H1 (cell line): ENCODE data around the gene RUVBL1. TPM values are rescaled to one million over a fixed set of nuclear protein-coding genes. Genes with fewer than 3 reads are reported as not detected.

Source experiments
- CTCF ChIA-PET: fragments of 300-600 bp; sonication (Branson Sonifier 250); formaldehyde crosslinking; loops from one replicate; lab custom pipeline; 2021; ENCODE audit not compliant: partially characterized antibody; lab: Charles Lee
- POLR2A ChIA-PET: fragments of 300-600 bp; sonication (Branson Sonifier 250); formaldehyde crosslinking; loops from one replicate; lab custom pipeline; 2021; ENCODE audit warnings: inconsistent platforms; ENCODE audit not compliant: partially characterized antibody; lab: Charles Lee
- DNase-seq, 2 experiments: peaks; one replicate each; pipeline versions ENCODE4 v3.0.0 to v3.0.0-alpha.2; 2010 to 2022; ENCODE audit warnings: low spot score in 2 of 2, low read depth in 1 of 2, mixed read lengths in 1 of 2
- FAIRE-seq: peaks from 2 replicates; lab custom pipeline; 2011; peaks lifted over from hg19 to GRCh38; lab: Jason Lieb, UNC
- H2AFZ ChIP-seq: 2 replicates; pipeline ENCODE4 v1.8.1; 2012; ENCODE audit warnings: low read length, inconsistent platforms
- H2AK5ac ChIP-seq: 2 replicates; pipeline ENCODE4 v1.6.1; 2013; ENCODE audit warnings: low read depth, low read length
- H2BK120ac ChIP-seq: replicated peaks from 2 replicates; pipeline ENCODE3; 2013; ENCODE audit warnings: low read depth, low read length, inconsistent platforms
- H2BK12ac ChIP-seq: 2 replicates; pipeline ENCODE4 v1.6.1; 2013; ENCODE audit warnings: low read depth, low read length
- H2BK15ac ChIP-seq: 2 replicates; pipeline ENCODE4 v1.6.1; 2013; ENCODE audit warnings: low read length
- H2BK20ac ChIP-seq: 2 replicates; pipeline ENCODE4 v1.6.1; 2013; ENCODE audit warnings: low read length
- H2BK5ac ChIP-seq: 2 replicates; pipeline ENCODE4 v1.6.1; 2013; ENCODE audit warnings: low read depth, low read length
- H3K14ac ChIP-seq: 2 replicates; pipeline ENCODE4 v1.6.1; 2013; ENCODE audit warnings: inconsistent platforms; ENCODE audit not compliant: insufficient read length
- H3K18ac ChIP-seq: 2 replicates; pipeline ENCODE4 v1.6.1; 2013; ENCODE audit warnings: low read length; ENCODE audit errors: extremely low read depth
- H3K23ac ChIP-seq: 2 replicates; pipeline ENCODE4 v1.6.1; 2013; ENCODE audit warnings: inconsistent platforms; ENCODE audit not compliant: insufficient read length
- H3K23me2 ChIP-seq: 2 replicates; pipeline ENCODE4 v1.6.1; 2013; ENCODE audit warnings: low read depth, low read length
- H3K27ac ChIP-seq: 2 replicates; pipeline ENCODE4 v1.6.1; 2011; ENCODE audit warnings: low read depth, low read length, inconsistent platforms
- H3K27me3 ChIP-seq, 4 experiments: replicated peaks in 1 of 4; 1 replicate in 1 of 4; 2 replicates in 3 of 4; pipeline versions ENCODE4 v1.6.1 to v1.8.1; 2011 to 2013; ENCODE audit warnings: low read length in 3 of 4, mild to moderate bottlenecking in 3 of 4, inconsistent platforms in 2 of 4, mixed read lengths in 2 of 4, moderate library complexity in 1 of 4; ENCODE audit not compliant: control insufficient read depth in 3 of 4, insufficient read depth in 3 of 4; ENCODE audit errors: extremely low read depth in 1 of 4
- H3K36me3 ChIP-seq, 4 experiments: 2 replicates each; pipeline versions ENCODE4 v1.6.1 to v1.8.1; 2011 to 2013; ENCODE audit warnings: mild to moderate bottlenecking in 4 of 4, low read length in 3 of 4, moderate library complexity in 2 of 4, control low read depth in 1 of 4, inconsistent platforms in 1 of 4; ENCODE audit not compliant: insufficient read depth in 4 of 4, control insufficient read depth in 2 of 4
- H3K4ac ChIP-seq: replicated peaks from 2 replicates; pipeline ENCODE3; 2013; ENCODE audit warnings: low read length, low read depth, mixed read lengths, inconsistent platforms; ENCODE audit not compliant: insufficient read length
- H3K4me1 ChIP-seq, 4 experiments: replicated peaks in 1 of 4; 1 replicate in 1 of 4; 2 replicates in 3 of 4; pipeline versions ENCODE4 v1.6.1 to v1.8.1; 2011 to 2013; ENCODE audit warnings: low read length in 3 of 4, inconsistent platforms in 2 of 4, mixed read lengths in 1 of 4; ENCODE audit not compliant: insufficient read depth in 4 of 4, control insufficient read depth in 3 of 4
- H3K4me2 ChIP-seq, 2 experiments: 2 replicates each; pipeline versions ENCODE4 v1.6.1 to v1.8.1; 2011 to 2013; ENCODE audit warnings: low read depth in 2 of 2, low read length in 2 of 2, control low read depth in 1 of 2, inconsistent platforms in 1 of 2, mild to moderate bottlenecking in 1 of 2; ENCODE audit not compliant: insufficient read depth in 1 of 2
- H3K4me3 ChIP-seq, 4 experiments: fragments of 200-600, 300-600 bp in 1 of 4; sonication (generic), shearing (Covaris generic), sonication (Bioruptor Twin) in 1 of 4; 2 replicates each; pipeline versions ENCODE4 v1.5.1 to v1.8.1; 2011 to 2016; ENCODE audit warnings: low read length in 4 of 4, low read depth in 3 of 4, control low read depth in 2 of 4, inconsistent platforms in 2 of 4, mild to moderate bottlenecking in 2 of 4, mixed read lengths in 1 of 4, moderate library complexity in 1 of 4; ENCODE audit not compliant: insufficient read depth in 2 of 4; ENCODE audit errors: extremely low read depth in 1 of 4
- H3K56ac ChIP-seq: replicated peaks from 2 replicates; pipeline ENCODE3; 2013; ENCODE audit warnings: low read depth, mild to moderate bottlenecking, mixed read lengths, low read length, inconsistent platforms; ENCODE audit not compliant: insufficient read length
- H3K79me1 ChIP-seq: 2 replicates; pipeline ENCODE4 v1.6.1; 2013; ENCODE audit warnings: low read depth, low read length, control low read depth
- H3K79me2 ChIP-seq, 2 experiments: 2 replicates each; pipeline versions ENCODE4 v1.6.1 to v1.8.1; 2012 to 2013; ENCODE audit warnings: low read length in 2 of 2, mild to moderate bottlenecking in 2 of 2, inconsistent platforms in 1 of 2; ENCODE audit not compliant: insufficient read depth in 2 of 2, control insufficient read depth in 1 of 2
- H3K9ac ChIP-seq, 4 experiments: replicated peaks in 1 of 4; 1 replicate in 1 of 4; 2 replicates in 3 of 4; pipeline versions ENCODE4 v1.6.1 to v1.8.1; 2011 to 2013; ENCODE audit warnings: low read depth in 3 of 4, low read length in 3 of 4, control low read depth in 2 of 4, mild to moderate bottlenecking in 2 of 4, moderate library complexity in 2 of 4, inconsistent platforms in 1 of 4; ENCODE audit errors: extremely low read depth in 1 of 4
- H3K9me3 ChIP-seq, 2 experiments: 2 replicates each; pipeline versions ENCODE4 v1.6.1 to v1.8.1; 2012 to 2013; ENCODE audit warnings: mild to moderate bottlenecking in 2 of 2, moderate library complexity in 2 of 2, control low read depth in 1 of 2, inconsistent platforms in 1 of 2, low read depth in 1 of 2, low read length in 1 of 2, mixed read lengths in 1 of 2; ENCODE audit not compliant: insufficient read depth in 2 of 2
- H4K20me1 ChIP-seq, 2 experiments: replicated peaks in 1 of 2; 2 replicates each; pipeline versions ENCODE3 to v1.8.1; 2011 to 2013; ENCODE audit warnings: inconsistent platforms in 2 of 2, low read length in 2 of 2, mild to moderate bottlenecking in 1 of 2; ENCODE audit not compliant: insufficient read depth in 2 of 2, control insufficient read depth in 1 of 2
- H4K5ac ChIP-seq: 2 replicates; pipeline ENCODE4 v1.6.1; 2013; ENCODE audit warnings: low read length, low read depth, mixed read lengths, inconsistent platforms; ENCODE audit not compliant: insufficient read length
- H4K8ac ChIP-seq: 2 replicates; pipeline ENCODE4 v1.8.0; 2013; ENCODE audit warnings: mild to moderate bottlenecking, moderate library complexity, low read length, inconsistent platforms; ENCODE audit not compliant: insufficient read depth; ENCODE audit errors: extremely low read depth
- H4K91ac ChIP-seq: replicated peaks from 2 replicates; pipeline ENCODE3; 2013; ENCODE audit warnings: low read length, mixed read lengths, inconsistent platforms; ENCODE audit not compliant: insufficient read length
- CHD1 ChIP-seq: IDR thresholded peaks from 2 replicates; pipeline ENCODE4 v1.6.1; 2012; ENCODE audit warnings: low read depth, low read length, improper control_type of control experiment
- GABPA ChIP-seq: IDR thresholded peaks from 2 replicates; pipeline ENCODE4 v1.6.1; 2011; ENCODE audit warnings: mild to moderate bottlenecking, low read length, moderate library complexity, borderline replicate concordance; ENCODE audit not compliant: insufficient read depth
- JUND ChIP-seq: IDR thresholded peaks from 2 replicates; pipeline ENCODE4 v1.6.1; 2011; ENCODE audit warnings: mild to moderate bottlenecking, improper control_type of control experiment, low read length
- NANOG ChIP-seq: IDR thresholded peaks from 2 replicates; pipeline ENCODE4 v1.6.1; 2011; ENCODE audit warnings: low read length, low read depth, mild to moderate bottlenecking, inconsistent platforms; ENCODE audit not compliant: insufficient read depth, poor library complexity, severe bottlenecking
- POLR2A ChIP-seq, 2 experiments: IDR thresholded peaks; 1 replicate in 1 of 2; 2 replicates in 1 of 2; pipeline ENCODE4 v1.6.1; 2011; ENCODE audit warnings: low read depth in 2 of 2, low read length in 2 of 2, mild to moderate bottlenecking in 2 of 2; ENCODE audit errors: control extremely low read depth in 1 of 2
- RBBP5 ChIP-seq: IDR thresholded peaks from 2 replicates; pipeline ENCODE4 v1.7.1; 2012; ENCODE audit warnings: low read depth, mild to moderate bottlenecking, inconsistent platforms, low read length, moderate library complexity, borderline replicate concordance
- RNF2 ChIP-seq: fragments of 200-900, 300-1000 bp; sonication (generic); IDR thresholded peaks from 2 replicates; pipeline ENCODE4 v1.7.1; 2016; ENCODE audit warnings: borderline replicate concordance, low read depth, mild to moderate bottlenecking, antibody characterized with exemption, low read length; ENCODE audit not compliant: poor library complexity, severe bottlenecking; ENCODE audit errors: missing control alignments
- SIN3A ChIP-seq, 2 experiments: IDR thresholded peaks in 1 of 2; conservative IDR thresholded peaks in 1 of 2; 2 replicates each; pipeline ENCODE4 v1.6.1; 2011 to 2012; ENCODE audit warnings: low read length in 2 of 2, improper control_type of control experiment in 1 of 2, low read depth in 1 of 2, mild to moderate bottlenecking in 1 of 2
- SP2 ChIP-seq: IDR thresholded peaks from 2 replicates; pipeline ENCODE4 v1.6.1; 2012; ENCODE audit warnings: mild to moderate bottlenecking, low read length, inconsistent platforms
- SP4 ChIP-seq: IDR thresholded peaks from 2 replicates; pipeline ENCODE4 v1.6.1; 2012; ENCODE audit warnings: low read length, inconsistent platforms
- ZNF274 ChIP-seq: IDR thresholded peaks from 2 replicates; pipeline ENCODE4 v1.7.0; 2012; ENCODE audit warnings: low read length, borderline replicate concordance; ENCODE audit errors: extremely low read depth
- WGBS, 2 experiments: shearing (Covaris generic) in 1 of 2; methylation state at CpG; one replicate each; pipeline versions ENCODE4 v1.1.6 to v1.1.7; 2013 to 2015; ENCODE audit warnings: low lambda C conversion rate in 2 of 2, mixed read lengths in 2 of 2, inconsistent platforms in 1 of 2, low coverage in 1 of 2, missing lambda C conversion rate in 1 of 2; ENCODE audit not compliant: insufficient replicate concordance in 2 of 2, insufficient coverage in 1 of 2, insufficient read length in 1 of 2; ENCODE audit errors: extremely low coverage in 1 of 2, missing lambda C conversion rate in 1 of 2; 5-methylcytosine and 5-hydroxymethylcytosine counted together
- polyA plus RNA-seq, 7 experiments: library from polyadenylated mRNA; depleted of rRNA in 3 of 7; stranded (reverse) in 5 of 7; unstranded in 2 of 7; fragments of >200 nt in 5 of 7; fragments of 200-250 nt in 2 of 7; gene quantifications; 1 replicate in 5 of 7; 2 replicates in 1 of 7; 4 replicates in 1 of 7; pipeline versions ENCODE4 v1.2.1 to v1.2.3, GENCODE V29; 2011 to 2013; ENCODE audit warnings: missing spikeins in 2 of 7, mixed read lengths in 2 of 7
- total RNA-seq: library from RNA; stranded (reverse); fragmentation: NEBNext Ultra II Directional; extraction: Animal tissue kit (Norgen Biotek cat#: 25700); gene quantifications from 2 replicates; pipeline ENCODE4 v1.2.1, GENCODE V29; 2021

Gene RUVBL1
- total and polyA plus RNA-seq, 2 of the 8 experiments (the other 6 are each of a cell fraction or from before 2014, with no cell fraction given), result 112 to 135 TPM

DNA sequence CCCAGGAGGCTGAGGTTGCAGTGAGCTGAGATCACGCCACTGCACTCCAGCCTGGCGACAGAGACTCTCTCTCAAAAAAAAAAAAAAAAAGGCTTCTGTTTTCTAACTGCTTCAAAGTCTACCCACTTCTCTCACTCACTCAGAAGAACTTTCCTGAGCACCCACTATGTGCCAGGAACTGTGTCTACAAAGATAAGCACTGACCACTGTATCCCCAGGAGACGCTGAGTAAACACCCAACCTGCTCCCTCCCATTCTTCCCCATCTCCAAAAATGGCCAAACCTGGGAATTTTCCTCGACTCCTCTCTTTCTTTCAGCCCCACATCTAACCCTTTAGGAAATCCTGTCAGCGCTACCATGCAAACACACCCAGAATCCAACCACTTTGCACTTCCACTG lies 12.5 kb downstream of the RUVBL1 start:
- Histone ChIP-seq H4K20me1 (peaks cover 4 to 8% of the 10 kb centered on the region in 2 experiments), H3K9ac (no peak overlapping the region), H2BK5ac (no peak overlapping the region), H4K5ac (no peak overlapping the region), H3K23me2 (no peaks in the 10 kb centered on the region), H3K18ac (no peak overlapping the region), H2BK12ac (no peak overlapping the region), H3K36me3 (peaks cover 22 to 75% (median 48%) of the 10 kb centered on the region in 4 experiments), H2AK5ac (no peak overlapping the region), H3K4ac (no peak overlapping the region), H3K79me2 (peaks cover 0 to 58% of the 10 kb centered on the region in 2 experiments; a peak in 2 of 4 replicates), H2BK20ac (no peak overlapping the region), H3K56ac (no peak overlapping the region), H3K4me2 (no peak overlapping the region), H3K23ac (no peak overlapping the region), H4K8ac (no peak overlapping the region), H2BK15ac (no peak overlapping the region), H2AFZ (no peak overlapping the region), H3K14ac (no peak overlapping the region), H2BK120ac (no peak overlapping the region), H3K9me3 (no peaks in the 10 kb centered on the region), H4K91ac (no peak overlapping the region), H3K4me1 (no peaks in the 10 kb centered on the region; a peak in 1 of 7 replicates), H3K79me1 (peaks cover 8% of the 10 kb centered on the region), H3K27me3 (no peaks in the 10 kb centered on the region), H3K27ac (no peak overlapping the region), H3K4me3 (no peak overlapping the region)
- POLR2A ChIA-PET, result interaction anchor here (0.7 to 2.1 kb wide), 5 partner anchors 8 to 495 kb away, joined by 3 to 7 read pairs (median 3); no protein-coding TSS in a partner anchor
- CTCF ChIA-PET, result interaction anchor here (0.9 to 1.4 kb wide), 3 partner anchors 12 to 22 kb away, joined by 3 to 6 read pairs (median 3); no protein-coding TSS in a partner anchor
- WGBS, 2 experiments, result 84% methylated on average over 5 of the region's 5 CpGs; no CpG with 5 or more reads in 1 of the 2 experiments
- no peak for TF ChIP-seq RBBP5
- TF ChIP-seq CHD1, result no peak
- TF ChIP-seq POLR2A (IDR thresholded peaks at IDR 0.05; ENCODE audit: control extremely low read depth in 1 of 2, low read depth in 2 of 2, low read length in 2 of 2), result no peak
- TF ChIP-seq ZNF274, result no peak
- TF ChIP-seq SIN3A (conservative IDR thresholded peaks at IDR 0.05 in 1 of 2, IDR thresholded peaks at IDR 0.05 in 1 of 2; ENCODE audit: low read depth in 1 of 2, low read length in 2 of 2), result no peak
- TF ChIP-seq SP4, result no peak
- no peak for TF ChIP-seq GABPA
- TF ChIP-seq RNF2, result no peak
- TF ChIP-seq NANOG, result no peak
- no peak for TF ChIP-seq JUND
- TF ChIP-seq SP2, result no peak
- FAIRE-seq (no peak), DNase-seq (no peak)
